HepG2 (cell line): ENCODE data around the gene CD300A. TPM values are rescaled to one million over a fixed set of nuclear protein-coding genes. Genes with fewer than 3 reads are reported as not detected.
A peak's percentile ranks its signal among the peaks of the same experiment; 100 is the strongest.

Experiments
- FOXP4 ChIP-seq: sonication (generic); formaldehyde crosslinking; IDR thresholded peaks from 2 replicates; pipeline ENCODE4 v1.4.0; 2020; ENCODE audit warnings: missing genetic modification reagents
- KLF6 ChIP-seq: IDR thresholded peaks from 2 replicates; pipeline ENCODE4 v1.8.0; 2016; ENCODE audit warnings: missing biosample characterization, missing genetic modification reagents
- SYNCRIP ChIP-seq: fragments of 200-400 bp; formaldehyde crosslinking; IDR thresholded peaks from 2 replicates; pipeline ENCODE4 v1.6.1; 2018; ENCODE audit warnings: mild to moderate bottlenecking, low read depth, low read length; ENCODE audit not compliant: insufficient read depth
- ZFP37 ChIP-seq: sonication (generic); formaldehyde crosslinking; IDR thresholded peaks from 2 replicates; pipeline ENCODE4 v1.4.0; 2020; ENCODE audit warnings: missing genetic modification reagents, borderline replicate concordance
- ZNF614 ChIP-seq: IDR thresholded peaks from 2 replicates; pipeline ENCODE4 v1.6.1; 2018; ENCODE audit warnings: missing biosample characterization, missing genetic modification reagents, inconsistent platforms, borderline replicate concordance
- ZNF672 ChIP-seq: sonication (generic); formaldehyde crosslinking; IDR thresholded peaks from 2 replicates; pipeline ENCODE4 v1.8.1; 2022; ENCODE audit warnings: missing genetic modification reagents
- polyA plus RNA-seq, 8 experiments: library from polyadenylated mRNA; depleted of rRNA in 3 of 8; stranded (reverse) in 7 of 8; unstranded in 1 of 8; fragments of >200 nt; fragmentation: Illumina TruSeq in 4 of 8; extraction: Trizol in 4 of 8; gene quantifications; 2 replicates each; pipeline versions ENCODE4 v1.2.1 to v1.2.3, GENCODE V29; 2011 to 2016; ENCODE audit warnings: low read depth in 4 of 8, missing spikeins in 1 of 8, mixed read lengths in 1 of 8; ENCODE audit not compliant: insufficient read depth in 1 of 8
- total RNA-seq, 5 experiments: library from RNA; depleted of rRNA; stranded (reverse); fragments of >200 nt; fragmentation: Illumina TruSeq; extraction: Trizol; gene quantifications; 2 replicates each; pipeline ENCODE4 v1.2.3, GENCODE V29; 2016; ENCODE audit warnings: low read depth in 1 of 5
- TF ChIP-seq, protein P1 (sequence below): sonication (generic); formaldehyde crosslinking; IDR thresholded peaks from 2 replicates; pipeline ENCODE4 v1.4.0; 2020; ENCODE audit warnings: missing genetic modification reagents
- TF ChIP-seq, protein P2 (sequence below): IDR thresholded peaks from 2 replicates; pipeline ENCODE4 v1.6.1; 2016; ENCODE audit warnings: low read depth, control low read depth
- TF ChIP-seq, protein P3 (sequence below), 2 experiments: sonication (generic) in 1 of 2; formaldehyde crosslinking in 1 of 2; IDR thresholded peaks; 2 replicates each; pipeline versions ENCODE4 v1.4.0 to v1.6.1; 2016 to 2020; ENCODE audit warnings: borderline replicate concordance in 1 of 2, low read depth in 1 of 2, mild to moderate bottlenecking in 1 of 2, missing genetic modification reagents in 1 of 2

The CD300A gene
- total and polyA plus RNA-seq, 2 of the 13 experiments (the other 11 are each of a cell fraction or from before 2014, with no cell fraction given) = not detected

DNA sequence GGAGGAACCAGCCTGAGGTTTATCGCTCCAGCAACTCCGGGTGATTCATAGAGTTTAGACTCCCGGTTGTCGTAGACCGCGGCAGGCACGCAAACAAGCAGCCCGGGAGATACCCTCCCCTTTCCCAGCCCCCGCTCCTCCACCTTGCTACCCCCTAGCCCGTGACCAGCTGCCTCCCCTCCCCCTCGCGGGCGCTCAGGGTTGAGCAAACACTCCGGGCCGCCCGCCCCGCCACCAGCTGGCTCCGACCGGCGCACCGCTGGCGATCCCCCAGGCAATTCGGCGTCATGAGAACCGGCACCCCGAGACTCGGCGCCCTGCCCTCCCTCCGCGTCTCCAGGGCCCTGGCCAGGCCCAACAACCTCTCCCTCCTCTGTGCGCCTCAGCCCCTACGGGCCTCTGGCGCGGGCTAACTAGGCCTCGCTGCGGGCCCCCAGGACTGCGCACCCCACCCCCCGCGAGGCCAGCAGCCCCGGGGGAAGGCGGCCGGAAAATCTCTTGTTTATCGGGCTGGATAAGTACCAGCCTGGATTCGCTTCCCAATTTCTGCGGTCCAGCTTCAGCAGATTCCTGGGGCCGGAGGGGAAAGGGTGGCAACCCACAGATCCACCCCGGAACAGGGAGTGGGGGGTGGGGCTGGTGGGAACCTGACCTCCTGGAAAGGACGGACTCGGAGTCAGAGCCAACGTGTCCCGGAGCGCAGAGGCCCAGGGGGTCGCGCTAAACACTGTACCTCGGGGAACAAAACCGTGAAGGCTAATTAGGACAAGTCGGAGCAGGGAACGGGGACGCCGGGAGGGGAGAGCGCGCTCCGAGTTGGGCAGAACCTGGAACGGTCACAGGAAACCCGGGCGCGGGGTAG is 35.5 kb upstream of the CD300A start (continued):
- TF ChIP-seq ZNF614 (CRISPR knock-in tag) (peak; percentile 84), SYNCRIP (no peak), ZFP37 (CRISPR knock-in tag) (0 out of 2 replicates have a peak, but pooled peaks have one; percentile 23), ZNF672 (CRISPR knock-in tag) (no peak), KLF6 (CRISPR knock-in tag) (0 out of 2 replicates have a peak, but pooled peaks have one; percentile 9), FOXP4 (CRISPR knock-in tag) (no peak; the same call in none of the 2 replicates)
- TF ChIP-seq, protein P1, sequence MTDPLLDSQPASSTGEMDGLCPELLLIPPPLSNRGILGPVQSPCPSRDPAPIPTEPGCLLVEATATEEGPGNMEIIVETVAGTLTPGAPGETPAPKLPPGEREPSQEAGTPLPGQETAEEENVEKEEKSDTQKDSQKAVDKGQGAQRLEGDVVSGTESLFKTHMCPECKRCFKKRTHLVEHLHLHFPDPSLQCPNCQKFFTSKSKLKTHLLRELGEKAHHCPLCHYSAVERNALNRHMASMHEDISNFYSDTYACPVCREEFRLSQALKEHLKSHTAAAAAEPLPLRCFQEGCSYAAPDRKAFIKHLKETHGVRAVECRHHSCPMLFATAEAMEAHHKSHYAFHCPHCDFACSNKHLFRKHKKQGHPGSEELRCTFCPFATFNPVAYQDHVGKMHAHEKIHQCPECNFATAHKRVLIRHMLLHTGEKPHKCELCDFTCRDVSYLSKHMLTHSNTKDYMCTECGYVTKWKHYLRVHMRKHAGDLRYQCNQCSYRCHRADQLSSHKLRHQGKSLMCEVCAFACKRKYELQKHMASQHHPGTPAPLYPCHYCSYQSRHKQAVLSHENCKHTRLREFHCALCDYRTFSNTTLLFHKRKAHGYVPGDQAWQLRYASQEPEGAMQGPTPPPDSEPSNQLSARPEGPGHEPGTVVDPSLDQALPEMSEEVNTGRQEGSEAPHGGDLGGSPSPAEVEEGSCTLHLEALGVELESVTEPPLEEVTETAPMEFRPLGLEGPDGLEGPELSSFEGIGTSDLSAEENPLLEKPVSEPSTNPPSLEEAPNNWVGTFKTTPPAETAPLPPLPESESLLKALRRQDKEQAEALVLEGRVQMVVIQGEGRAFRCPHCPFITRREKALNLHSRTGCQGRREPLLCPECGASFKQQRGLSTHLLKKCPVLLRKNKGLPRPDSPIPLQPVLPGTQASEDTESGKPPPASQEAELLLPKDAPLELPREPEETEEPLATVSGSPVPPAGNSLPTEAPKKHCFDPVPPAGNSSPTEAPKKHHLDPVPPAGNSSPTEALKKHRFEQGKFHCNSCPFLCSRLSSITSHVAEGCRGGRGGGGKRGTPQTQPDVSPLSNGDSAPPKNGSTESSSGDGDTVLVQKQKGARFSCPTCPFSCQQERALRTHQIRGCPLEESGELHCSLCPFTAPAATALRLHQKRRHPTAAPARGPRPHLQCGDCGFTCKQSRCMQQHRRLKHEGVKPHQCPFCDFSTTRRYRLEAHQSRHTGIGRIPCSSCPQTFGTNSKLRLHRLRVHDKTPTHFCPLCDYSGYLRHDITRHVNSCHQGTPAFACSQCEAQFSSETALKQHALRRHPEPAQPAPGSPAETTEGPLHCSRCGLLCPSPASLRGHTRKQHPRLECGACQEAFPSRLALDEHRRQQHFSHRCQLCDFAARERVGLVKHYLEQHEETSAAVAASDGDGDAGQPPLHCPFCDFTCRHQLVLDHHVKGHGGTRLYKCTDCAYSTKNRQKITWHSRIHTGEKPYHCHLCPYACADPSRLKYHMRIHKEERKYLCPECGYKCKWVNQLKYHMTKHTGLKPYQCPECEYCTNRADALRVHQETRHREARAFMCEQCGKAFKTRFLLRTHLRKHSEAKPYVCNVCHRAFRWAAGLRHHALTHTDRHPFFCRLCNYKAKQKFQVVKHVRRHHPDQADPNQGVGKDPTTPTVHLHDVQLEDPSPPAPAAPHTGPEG (CRISPR knock-in tag) = peak; percentile 82
- TF ChIP-seq, protein P2, sequence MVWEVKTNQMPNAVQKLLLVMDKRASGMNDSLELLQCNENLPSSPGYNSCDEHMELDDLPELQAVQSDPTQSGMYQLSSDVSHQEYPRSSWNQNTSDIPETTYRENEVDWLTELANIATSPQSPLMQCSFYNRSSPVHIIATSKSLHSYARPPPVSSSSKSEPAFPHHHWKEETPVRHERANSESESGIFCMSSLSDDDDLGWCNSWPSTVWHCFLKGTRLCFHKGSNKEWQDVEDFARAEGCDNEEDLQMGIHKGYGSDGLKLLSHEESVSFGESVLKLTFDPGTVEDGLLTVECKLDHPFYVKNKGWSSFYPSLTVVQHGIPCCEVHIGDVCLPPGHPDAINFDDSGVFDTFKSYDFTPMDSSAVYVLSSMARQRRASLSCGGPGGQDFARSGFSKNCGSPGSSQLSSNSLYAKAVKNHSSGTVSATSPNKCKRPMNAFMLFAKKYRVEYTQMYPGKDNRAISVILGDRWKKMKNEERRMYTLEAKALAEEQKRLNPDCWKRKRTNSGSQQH (CRISPR knock-in tag) = peak; percentile 37; the same call in 1 of the 2 replicates
- TF ChIP-seq, protein P3, sequence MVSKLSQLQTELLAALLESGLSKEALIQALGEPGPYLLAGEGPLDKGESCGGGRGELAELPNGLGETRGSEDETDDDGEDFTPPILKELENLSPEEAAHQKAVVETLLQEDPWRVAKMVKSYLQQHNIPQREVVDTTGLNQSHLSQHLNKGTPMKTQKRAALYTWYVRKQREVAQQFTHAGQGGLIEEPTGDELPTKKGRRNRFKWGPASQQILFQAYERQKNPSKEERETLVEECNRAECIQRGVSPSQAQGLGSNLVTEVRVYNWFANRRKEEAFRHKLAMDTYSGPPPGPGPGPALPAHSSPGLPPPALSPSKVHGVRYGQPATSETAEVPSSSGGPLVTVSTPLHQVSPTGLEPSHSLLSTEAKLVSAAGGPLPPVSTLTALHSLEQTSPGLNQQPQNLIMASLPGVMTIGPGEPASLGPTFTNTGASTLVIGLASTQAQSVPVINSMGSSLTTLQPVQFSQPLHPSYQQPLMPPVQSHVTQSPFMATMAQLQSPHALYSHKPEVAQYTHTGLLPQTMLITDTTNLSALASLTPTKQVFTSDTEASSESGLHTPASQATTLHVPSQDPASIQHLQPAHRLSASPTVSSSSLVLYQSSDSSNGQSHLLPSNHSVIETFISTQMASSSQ (IDR thresholded peaks at IDR 0.05; ENCODE audit: low read depth) = peak; percentile 60; the same call in 1 of the 2 replicates
- TF ChIP-seq, protein P3 (CRISPR knock-in tag; IDR thresholded peaks at IDR 0.05; ENCODE audit: borderline replicate concordance) = peak; percentile 78; the same call in 1 of the 2 replicates
